Measurements from ENCODE around the gene LBX2. TPM values are rescaled to one million over a fixed set of nuclear protein-coding genes. Genes with fewer than 3 reads are reported as not detected.

LBX2 gene
- total and polyA plus RNA-seq, 9 of the 15 experiments (the other 6 are each of a cell fraction or from before 2014, with no cell fraction given) = 0.39 to 6.2 (median 1.8) TPM; not detected in 1

- TF ChIP-seq AFF4 (CRISPR knock-in tag; IDR thresholded peaks at IDR 0.05) = no peak
- TF ChIP-seq ZNF277 (CRISPR knock-in tag; IDR thresholded peaks at IDR 0.05; ENCODE audit: borderline replicate concordance) = no peak
- TF ChIP-seq THRAP3 (IDR thresholded peaks at IDR 0.05; ENCODE audit: borderline replicate concordance) = no peak; the same call in 1 of the 2 replicates
- peak; percentile 81 for TF ChIP-seq SP1 (CRISPR knock-in tag; IDR thresholded peaks at IDR 0.05)
- peak; percentile 66 for TF ChIP-seq SMAD4 (CRISPR knock-in tag; conservative IDR thresholded peaks at IDR 0.05)
- TF ChIP-seq HMGN3 (IDR thresholded peaks at IDR 0.05; ENCODE audit: borderline replicate concordance, extremely low read depth, insufficient read length, low read depth, low read length) = peak; percentile 83
- TF ChIP-seq NR3C1 (CRISPR knock-in tag; IDR thresholded peaks at IDR 0.05) = no peak
- no peak for TF ChIP-seq CREBBP (IDR thresholded peaks at IDR 0.05; ENCODE audit: low read depth, low read length)
- peak; percentile 84 for TF ChIP-seq MYC (IDR thresholded peaks at IDR 0.05; ENCODE audit: low read depth, low read length)
- TF ChIP-seq MYC (CRISPR knock-in tag; IDR thresholded peaks at IDR 0.05; ENCODE audit: borderline replicate concordance, low read depth) = peak; percentile 82; the same call in 1 of the 2 replicates
- TF ChIP-seq ZNF347 (CRISPR knock-in tag; IDR thresholded peaks at IDR 0.05; ENCODE audit: low read depth) = no peak
- peak; percentile 51; the same call in 1 of the 2 replicates for TF ChIP-seq NFRKB (IDR thresholded peaks at IDR 0.05; ENCODE audit: low read depth)
- TF ChIP-seq ZNF740 (CRISPR knock-in tag; IDR thresholded peaks at IDR 0.05) = peak; percentile 81; the same call in 1 of the 2 replicates
- no peak; a peak in 1 of 4 replicates for TF ChIP-seq ZNF740 (tag; IDR thresholded peaks at IDR 0.05)
- TF ChIP-seq COPS2 (conservative IDR thresholded peaks at IDR 0.05) = no peak
- no peak for TF ChIP-seq ZNF212 (CRISPR knock-in tag; IDR thresholded peaks at IDR 0.05)
- no peak; the same call in 1 of the 2 replicates for TF ChIP-seq KDM2B (CRISPR knock-in tag; IDR thresholded peaks at IDR 0.05)
- no peak for TF ChIP-seq ZNF175 (CRISPR knock-in tag; IDR thresholded peaks at IDR 0.05; ENCODE audit: low read depth)
- no peak for TF ChIP-seq MCM7 (IDR thresholded peaks at IDR 0.05)
Measured at GRCh38 chr2:74507145-74507925, 7.9 kb upstream of the LBX2 start, which contains the start of gene PCGF1 (continued).

Data from K562 (cell line).